K562 (cell line): ENCODE results near the gene FIZ1. TPM values are rescaled to one million over a fixed set of nuclear protein-coding genes. Genes with fewer than 3 reads are reported as not detected.
A peak's percentile ranks its signal among the peaks of the same experiment; 100 is the strongest.

ENCODE experiments used
- FOXK2 ChIP-seq, 2 experiments: fragments of 450-650 bp; IDR thresholded peaks in 1 of 2; conservative IDR thresholded peaks in 1 of 2; 2 replicates each; pipeline ENCODE4 v1.6.1; 2016; ENCODE audit warnings: low read depth in 2 of 2, mild to moderate bottlenecking in 1 of 2
- GABPB1 ChIP-seq: sonication (generic); formaldehyde crosslinking; IDR thresholded peaks from 2 replicates; pipeline ENCODE4 v1.8.0; 2022; ENCODE audit warnings: mild to moderate bottlenecking, missing genetic modification reagents
- HMGXB4 ChIP-seq: sonication (generic); formaldehyde crosslinking; IDR thresholded peaks from 2 replicates; pipeline ENCODE4 v1.8.1; 2023; ENCODE audit warnings: mild to moderate bottlenecking, missing genetic modification reagents
- MAFG ChIP-seq: fragments of 450-650 bp; conservative IDR thresholded peaks from 2 replicates; pipeline ENCODE4 v1.6.1; 2016; ENCODE audit warnings: missing genetic modification characterization, missing compliant biosample characterization
- NR3C1 ChIP-seq: sonication (generic); formaldehyde crosslinking; IDR thresholded peaks from 2 replicates; pipeline ENCODE4 v1.8.1; 2022; ENCODE audit warnings: missing genetic modification reagents
- PHB ChIP-seq: fragments of 250-450 bp; sonication (Bioruptor Pico); IDR thresholded peaks from 2 replicates; pipeline ENCODE4 v1.5.0; 2021
- POLR2AphosphoS2 ChIP-seq: IDR thresholded peaks from 2 replicates; pipeline ENCODE4 v1.6.1; 2012; ENCODE audit warnings: low read length, improper control_type of control experiment
- PRDM10 ChIP-seq: fragments of 450-650 bp; IDR thresholded peaks from 2 replicates; pipeline ENCODE4 v1.6.1; 2018; ENCODE audit not compliant: partially characterized antibody
- PTBP1 ChIP-seq: fragments of 200-400 bp; formaldehyde crosslinking; IDR thresholded peaks from 2 replicates; pipeline ENCODE4 v1.6.1; 2017; ENCODE audit warnings: low read depth, low read length
- RBBP5 ChIP-seq: fragments of 200-600 bp; sonication (generic); IDR thresholded peaks from 2 replicates; pipeline ENCODE4 v1.6.1; 2012; ENCODE audit warnings: borderline replicate concordance, mild to moderate bottlenecking, low read length, control low read depth, inconsistent platforms; ENCODE audit not compliant: insufficient read depth, poor library complexity, severe bottlenecking
- THAP12 ChIP-seq: fragments of 250-450 bp; sonication (Bioruptor Pico); IDR thresholded peaks from 2 replicates; pipeline ENCODE4 v1.9.0; 2021; ENCODE audit warnings: mild to moderate bottlenecking, inconsistent platforms
- ZBTB1 ChIP-seq: sonication (generic); formaldehyde crosslinking; IDR thresholded peaks from 2 replicates; pipeline ENCODE4 v1.8.1; 2023; ENCODE audit warnings: missing genetic modification reagents, low read depth, mild to moderate bottlenecking, borderline replicate concordance
- ZBTB8A ChIP-seq: fragments of 450-650 bp; IDR thresholded peaks from 2 replicates; pipeline ENCODE4 v1.6.1; 2018; ENCODE audit warnings: mild to moderate bottlenecking, moderate library complexity; ENCODE audit not compliant: partially characterized antibody
- ZNF12 ChIP-seq: sonication (generic); formaldehyde crosslinking; IDR thresholded peaks from 2 replicates; pipeline ENCODE4 v1.4.0; 2020; ENCODE audit warnings: mild to moderate bottlenecking, missing genetic modification reagents
- ZNF778 ChIP-seq: fragments of 450-650 bp; formaldehyde crosslinking; IDR thresholded peaks from 2 replicates; pipeline ENCODE4 v1.4.0; 2020; ENCODE audit warnings: mild to moderate bottlenecking, moderate library complexity
- polyA plus RNA-seq, 8 experiments: library from polyadenylated mRNA; depleted of rRNA in 4 of 8; stranded (reverse) in 5 of 8; unstranded in 3 of 8; fragments of >200 nt; fragmentation: Nextera tagmentation in 2 of 8; fragmentation: Illumina TruSeq in 1 of 8; extraction: Ambion mirVana in 2 of 8; extraction: Trizol in 1 of 8; gene quantifications; 2 replicates each; pipeline versions ENCODE4 v1.2.1 to v1.2.3, GENCODE V29; 2011 to 2014; ENCODE audit warnings: inconsistent platforms in 1 of 8, missing spikeins in 1 of 8
- total RNA-seq, 7 experiments: library from RNA; depleted of rRNA in 6 of 7; stranded (reverse); fragments of >200 nt in 6 of 7; fragmentation: Illumina TruSeq in 2 of 7; extraction: Trizol in 2 of 7; gene quantifications; 2 replicates each; pipeline versions ENCODE4 v1.2.1 to v1.2.3, GENCODE V29; 2011 to 2021; ENCODE audit warnings: low replicate concordance in 1 of 7
- TF ChIP-seq, protein P1 (sequence below): fragments of 450-650 bp; IDR thresholded peaks from 2 replicates; pipeline ENCODE4 v1.6.1; 2016; ENCODE audit warnings: borderline replicate concordance

FIZ1 gene
- total and polyA plus RNA-seq, 9 of the 15 experiments (the other 6 are each of a cell fraction or from before 2014, with no cell fraction given), result 0.79 to 17.5 (median 5.5) TPM

- TF ChIP-seq PRDM10 (peak; percentile 25), RBBP5 (peak; percentile 95), NR3C1 (CRISPR knock-in tag) (no peak), FOXK2 (conservative IDR thresholded peaks at IDR 0.05 in 1 of 2, IDR thresholded peaks at IDR 0.05 in 1 of 2; ENCODE audit: low read depth in 2 of 2) (0 out of 4 replicates have a peak, but pooled peaks of 1 of the 2 experiments have one; percentile 10), HMGXB4 (no peak), MAFG (tag) (no peak), THAP12 (CRISPR knock-in tag) (no peak), GABPB1 (peak; percentile 95), ZNF778 (CRISPR knock-in tag) (no peak), PHB (CRISPR knock-in tag) (no peak), ZBTB8A (no peak), ZNF12 (CRISPR knock-in tag) (no peak), PTBP1 (peak; percentile 63; the same call in 1 of the 2 replicates), ZBTB1 (CRISPR knock-in tag) (no peak), POLR2AphosphoS2 (peak; percentile 90; the same call in 1 of the 2 replicates)
- TF ChIP-seq, protein P1, sequence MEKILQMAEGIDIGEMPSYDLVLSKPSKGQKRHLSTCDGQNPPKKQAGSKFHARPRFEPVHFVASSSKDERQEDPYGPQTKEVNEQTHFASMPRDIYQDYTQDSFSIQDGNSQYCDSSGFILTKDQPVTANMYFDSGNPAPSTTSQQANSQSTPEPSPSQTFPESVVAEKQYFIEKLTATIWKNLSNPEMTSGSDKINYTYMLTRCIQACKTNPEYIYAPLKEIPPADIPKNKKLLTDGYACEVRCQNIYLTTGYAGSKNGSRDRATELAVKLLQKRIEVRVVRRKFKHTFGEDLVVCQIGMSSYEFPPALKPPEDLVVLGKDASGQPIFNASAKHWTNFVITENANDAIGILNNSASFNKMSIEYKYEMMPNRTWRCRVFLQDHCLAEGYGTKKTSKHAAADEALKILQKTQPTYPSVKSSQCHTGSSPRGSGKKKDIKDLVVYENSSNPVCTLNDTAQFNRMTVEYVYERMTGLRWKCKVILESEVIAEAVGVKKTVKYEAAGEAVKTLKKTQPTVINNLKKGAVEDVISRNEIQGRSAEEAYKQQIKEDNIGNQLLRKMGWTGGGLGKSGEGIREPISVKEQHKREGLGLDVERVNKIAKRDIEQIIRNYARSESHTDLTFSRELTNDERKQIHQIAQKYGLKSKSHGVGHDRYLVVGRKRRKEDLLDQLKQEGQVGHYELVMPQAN, result peak; percentile 66; the same call in 1 of the 2 replicates
Measured at GRCh38 chr19:55643003-55643886, 43.9 kb upstream of the FIZ1 start, which contains the start of gene ZNF581 (continued).
